ENCODE results near the gene PAFAH1B1.
"Not testable (repeated sequence)": the region's sequence is repeated elsewhere in the genome, so short reads cannot be mapped to it uniquely, and the experiment has no call there.

PAFAH1B1 gene

GRCh38 chr17:2592971-2593820 lies at the start of gene PAFAH1B1:
Gene PAFAH1B1, plus strand, starts transcription at chr17:2593654. Its CDS starts 44,635 bp downstream, at chr17:2638289.
- peak; percentile 93 for DNase-seq (ENCODE audit: low read depth)

- DNase-seq (ENCODE audit: low read depth): no peak
Measured at GRCh38 chr17:2545393-2545792, 48.1 kb upstream of the PAFAH1B1 start.

GRCh38 chr17:2547176-2547575 lies 46.3 kb upstream of the PAFAH1B1 start:
- DNase-seq (ENCODE audit: low read depth): no peak

GRCh38 chr17:2548026-2548425 lies 45.4 kb upstream of the PAFAH1B1 start:
- DNase-seq (ENCODE audit: low read depth): not testable (repeated sequence)

GRCh38 chr17:2549392-2550211 lies 43.9 kb upstream of the PAFAH1B1 start:
- no peak for DNase-seq (ENCODE audit: low read depth)

GRCh38 chr17:2551493-2551892 lies 42.0 kb upstream of the PAFAH1B1 start:
- DNase-seq (ENCODE audit: low read depth): no peak

- DNase-seq (ENCODE audit: low read depth): no peak
Measured at GRCh38 chr17:2551928-2552327, 41.5 kb upstream of the PAFAH1B1 start.

- DNase-seq (ENCODE audit: low read depth): no peak
Measured at GRCh38 chr17:2560658-2561057, 32.8 kb upstream of the PAFAH1B1 start.

- no peak for DNase-seq (ENCODE audit: low read depth)
Measured at GRCh38 chr17:2562162-2562858, 31.1 kb upstream of the PAFAH1B1 start.

- no peak for DNase-seq (ENCODE audit: low read depth)
Measured at GRCh38 chr17:2563061-2563460, 30.4 kb upstream of the PAFAH1B1 start.

- no peak for DNase-seq (ENCODE audit: low read depth)
Measured at GRCh38 chr17:2563543-2563942, 29.9 kb upstream of the PAFAH1B1 start.

GRCh38 chr17:2564877-2565276 lies 28.6 kb upstream of the PAFAH1B1 start:
- no peak for DNase-seq (ENCODE audit: low read depth)

GRCh38 chr17:2566056-2566455 lies 27.4 kb upstream of the PAFAH1B1 start:
- no peak for DNase-seq (ENCODE audit: low read depth)

- no peak for DNase-seq (ENCODE audit: low read depth)
Measured at GRCh38 chr17:2571523-2572303, 21.7 kb upstream of the PAFAH1B1 start.

- DNase-seq (ENCODE audit: low read depth): not testable (repeated sequence)
Measured at GRCh38 chr17:2572304-2572609, 21.2 kb upstream of the PAFAH1B1 start.

GRCh38 chr17:2580151-2580550 lies 13.3 kb upstream of the PAFAH1B1 start:
- no peak for DNase-seq (ENCODE audit: low read depth)

- no peak for DNase-seq (ENCODE audit: low read depth)
Measured at GRCh38 chr17:2580661-2581060, 12.8 kb upstream of the PAFAH1B1 start.

- no peak for DNase-seq (ENCODE audit: low read depth)
Measured at GRCh38 chr17:2582493-2582892, 11.0 kb upstream of the PAFAH1B1 start.

- DNase-seq (ENCODE audit: low read depth): no peak
Measured at GRCh38 chr17:2591040-2591640, 2.3 kb upstream of the PAFAH1B1 start.

- peak; percentile 72 for DNase-seq (ENCODE audit: low read depth)
Measured at GRCh38 chr17:2593821-2594721, 617 bp downstream of the PAFAH1B1 start.
